SIG-M5 (cell line): ENCODE data around the gene GPR158.

Source experiments
- DNase-seq: peaks from one replicate; lab custom pipeline; 2025; lab: John Stamatoyannopoulos, UW

The GPR158 gene

GRCh38 chr10:25191162-25191895 lies 16.5 kb downstream of the GPR158 start:
- DNase-seq, result no peak

- no peak for DNase-seq
Observed at GRCh38 chr10:25198151-25198550, 23.4 kb downstream of the GPR158 start.

GRCh38 chr10:25206693-25207414 lies 32.1 kb downstream of the GPR158 start:
- no peak for DNase-seq

- no peak for DNase-seq
Observed at GRCh38 chr10:25209618-25210017, 34.8 kb downstream of the GPR158 start.

GRCh38 chr10:25210265-25210664 lies 35.5 kb downstream of the GPR158 start:
- DNase-seq, result no peak

- DNase-seq, result no peak
Observed at GRCh38 chr10:25220156-25220555, 45.4 kb downstream of the GPR158 start.

- no peak for DNase-seq
Observed at GRCh38 chr10:25222085-25222660, 47.4 kb downstream of the GPR158 start.

- DNase-seq, result no peak
Observed at GRCh38 chr10:25226775-25227682, 52.2 kb downstream of the GPR158 start.

GRCh38 chr10:25231751-25232150 lies 57.0 kb downstream of the GPR158 start:
- DNase-seq, result no peak

- no peak for DNase-seq
Observed at GRCh38 chr10:25232204-25232603, 57.4 kb downstream of the GPR158 start.

- DNase-seq, result no peak
Observed at GRCh38 chr10:25245165-25245564, 70.4 kb downstream of the GPR158 start.

- DNase-seq, result no peak
Observed at GRCh38 chr10:25257646-25258045, 82.8 kb downstream of the GPR158 start.

GRCh38 chr10:25261110-25261509 lies 86.3 kb downstream of the GPR158 start:
- no peak for DNase-seq

- no peak for DNase-seq
Observed at GRCh38 chr10:25261558-25261957, 86.8 kb downstream of the GPR158 start.

GRCh38 chr10:25263931-25264330 lies 89.1 kb downstream of the GPR158 start:
- no peak for DNase-seq

- no peak for DNase-seq
Observed at GRCh38 chr10:25278180-25278579, 103.4 kb downstream of the GPR158 start.

- no peak for DNase-seq
Observed at GRCh38 chr10:25280076-25280475, 105.3 kb downstream of the GPR158 start.

GRCh38 chr10:25280573-25280972 lies 105.8 kb downstream of the GPR158 start:
- no peak for DNase-seq

GRCh38 chr10:25285809-25286208 lies 111.0 kb downstream of the GPR158 start:
- DNase-seq, result no peak

GRCh38 chr10:25288181-25288580 lies 113.4 kb downstream of the GPR158 start:
- DNase-seq, result no peak

GRCh38 chr10:25294032-25294926 lies 119.5 kb downstream of the GPR158 start:
- DNase-seq, result no peak
